Kidney (tissue), 14 donors: Measurements from ENCODE around the gene CTNNA2. TPM values are rescaled to one million over a fixed set of nuclear protein-coding genes. Genes with fewer than 3 reads are reported as not detected.
A peak's percentile ranks its signal among the peaks of the same experiment; 100 is the strongest.

Source experiments
- DNase-seq, 5 donors: peaks; one replicate each; pipeline ENCODE4 v3.0.0-alpha.2; 2013 to 2020
- FAIRE-seq: peaks from 2 replicates; lab custom pipeline; 2012; peaks lifted over from hg19 to GRCh38; lab: Jason Lieb, UNC
- H3K27ac ChIP-seq, 2 donors: one replicate each; pipeline ENCODE4 v1.7.0; 2013; ENCODE audit warnings: low read depth in 2 of 2, low read length in 2 of 2, inconsistent platforms in 1 of 2
- H3K27me3 ChIP-seq: one replicate; pipeline ENCODE4 v1.7.1; 2013; ENCODE audit warnings: low read length, inconsistent platforms; ENCODE audit not compliant: control insufficient read depth, insufficient read depth
- H3K36me3 ChIP-seq, 3 donors: one replicate each; pipeline versions ENCODE4 v1.7.0 to v1.7.1; 2013; ENCODE audit warnings: low read length in 3 of 3, control low read depth in 1 of 3, inconsistent platforms in 1 of 3; ENCODE audit not compliant: insufficient read depth in 3 of 3, control insufficient read depth in 2 of 3
- H3K4me1 ChIP-seq, 3 donors: one replicate each; pipeline versions ENCODE4 v1.7.0 to v1.7.1; 2013; ENCODE audit warnings: low read length in 3 of 3, inconsistent platforms in 1 of 3, low read depth in 1 of 3; ENCODE audit not compliant: control insufficient read depth in 2 of 3, insufficient read depth in 2 of 3
- H3K4me3 ChIP-seq, 3 donors: one replicate each; pipeline versions ENCODE4 v1.7.0 to v1.8.1; 2013; ENCODE audit warnings: low read length in 3 of 3, control low read depth in 1 of 3, inconsistent platforms in 1 of 3
- H3K9ac ChIP-seq, 3 donors: one replicate each; pipeline versions ENCODE4 v1.7.0 to v1.7.1; 2013; ENCODE audit warnings: low read length in 3 of 3, control low read depth in 1 of 3, inconsistent platforms in 1 of 3
- H3K9me3 ChIP-seq, 3 donors: one replicate each; pipeline versions ENCODE4 v1.7.0 to v1.7.1; 2013; ENCODE audit warnings: low read length in 3 of 3, control low read depth in 1 of 3, inconsistent platforms in 1 of 3; ENCODE audit not compliant: control insufficient read depth in 2 of 3, insufficient read depth in 1 of 3
- intact Hi-C: fragments of 100-400 bp; cut with DNase I; formaldehyde crosslinking; loops from one replicate; pipeline ENCODE4 v1.11.1; 2022
- polyA plus RNA-seq: library from polyadenylated mRNA; stranded (reverse); fragments of 350-450 nt; fragmentation: Illumina TruSeq; extraction: RNeasy Lipid Tissue Mini Kit (QIAGEN cat#74804); gene quantifications from one replicate; pipeline ENCODE4 v1.2.3, GENCODE V29; 2014; ENCODE audit warnings: low read depth, low replicate concordance; ENCODE audit not compliant: insufficient read depth
- total RNA-seq: library from RNA; stranded (reverse); fragmentation: NEBNext Ultra II Directional; extraction: Animal tissue kit (Norgen Biotek cat#: 25700); gene quantifications from one replicate; pipeline ENCODE4 v1.2.1, GENCODE V29; 2021
- TF ChIP-seq, protein P1 (sequence below): IDR thresholded peaks from 3 replicates; pipeline ENCODE4 v1.5.1; 2012; ENCODE audit warnings: mild to moderate bottlenecking, moderate library complexity, borderline replicate concordance; ENCODE audit not compliant: insufficient read depth; ENCODE audit errors: extremely low read depth
- donor health status: control.
- donor health status: control.
- donor health status: control.
- donor health status: control.
- donor health status: control.
- donor health status: DM: yes; HTN: yes; CAD: no.
- donor health status: Normal renal cell carcinoma (clear cell type).

The CTNNA2 gene
- total and polyA plus RNA-seq, 2 donors from 2014 or later = 0.47 TPM; not detected in 1

DNA sequence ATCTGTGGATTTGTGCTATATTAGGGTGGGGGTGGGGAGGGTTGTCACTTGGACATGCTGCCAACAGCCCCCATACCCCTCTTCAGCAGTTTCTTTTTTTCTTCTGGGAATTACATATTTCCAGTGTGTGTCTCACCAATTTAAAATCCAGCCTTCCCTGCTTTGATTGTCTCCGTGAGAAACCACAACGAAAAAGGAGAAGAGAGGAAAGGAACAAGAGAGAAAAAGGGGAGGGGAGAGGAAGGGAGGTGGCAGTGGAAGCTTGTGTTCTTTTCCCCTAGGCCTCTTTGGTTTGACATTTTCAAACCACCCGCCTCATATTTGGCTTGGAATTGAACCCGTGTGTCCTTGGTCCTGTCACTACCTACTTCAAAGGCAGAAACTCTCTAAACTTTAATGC, 860 bp downstream of the CTNNA2 start:
- H3K9ac ChIP-seq = no peak overlapping the region
- H3K4me1 ChIP-seq = no peaks in the 10 kb centered on the region
- no peaks in the 10 kb centered on the region for H3K9me3 ChIP-seq
- TF ChIP-seq, protein P1, sequence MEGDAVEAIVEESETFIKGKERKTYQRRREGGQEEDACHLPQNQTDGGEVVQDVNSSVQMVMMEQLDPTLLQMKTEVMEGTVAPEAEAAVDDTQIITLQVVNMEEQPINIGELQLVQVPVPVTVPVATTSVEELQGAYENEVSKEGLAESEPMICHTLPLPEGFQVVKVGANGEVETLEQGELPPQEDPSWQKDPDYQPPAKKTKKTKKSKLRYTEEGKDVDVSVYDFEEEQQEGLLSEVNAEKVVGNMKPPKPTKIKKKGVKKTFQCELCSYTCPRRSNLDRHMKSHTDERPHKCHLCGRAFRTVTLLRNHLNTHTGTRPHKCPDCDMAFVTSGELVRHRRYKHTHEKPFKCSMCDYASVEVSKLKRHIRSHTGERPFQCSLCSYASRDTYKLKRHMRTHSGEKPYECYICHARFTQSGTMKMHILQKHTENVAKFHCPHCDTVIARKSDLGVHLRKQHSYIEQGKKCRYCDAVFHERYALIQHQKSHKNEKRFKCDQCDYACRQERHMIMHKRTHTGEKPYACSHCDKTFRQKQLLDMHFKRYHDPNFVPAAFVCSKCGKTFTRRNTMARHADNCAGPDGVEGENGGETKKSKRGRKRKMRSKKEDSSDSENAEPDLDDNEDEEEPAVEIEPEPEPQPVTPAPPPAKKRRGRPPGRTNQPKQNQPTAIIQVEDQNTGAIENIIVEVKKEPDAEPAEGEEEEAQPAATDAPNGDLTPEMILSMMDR = no peak
- FAIRE-seq = no peak
- H3K36me3 ChIP-seq = no peaks in the 10 kb centered on the region
- DNase-seq = no peak
- H3K27me3 ChIP-seq = peaks cover 2% of the 10 kb centered on the region
- H3K27ac ChIP-seq = no peak overlapping the region
- intact Hi-C loops = no loop called here
- no peak overlapping the region for H3K4me3 ChIP-seq

DNA sequence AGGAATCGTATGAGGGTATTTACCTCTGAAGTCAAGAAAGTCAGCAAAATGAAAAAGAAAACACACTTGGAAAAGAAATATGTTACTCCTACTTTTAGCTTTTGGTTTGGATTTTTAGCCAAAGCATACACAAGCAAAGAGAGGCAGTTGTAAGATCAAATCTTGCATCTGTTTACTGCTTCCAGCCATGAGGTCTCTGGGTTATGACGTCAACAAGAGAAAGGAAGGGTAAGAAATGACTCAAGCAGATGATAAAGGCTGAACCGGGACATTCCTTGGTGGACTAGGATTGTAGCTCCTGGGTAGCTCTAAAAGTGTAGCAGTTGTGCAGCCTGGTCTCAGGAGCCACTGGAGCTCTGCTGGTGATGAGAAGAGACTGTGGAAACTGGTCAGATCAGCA, 16.8 kb downstream of the CTNNA2 start:
- FAIRE-seq = no peak
- H3K36me3 ChIP-seq = no peaks in the 10 kb centered on the region
- intact Hi-C loops = no loop called here
- no peaks in the 10 kb centered on the region for H3K4me1 ChIP-seq
- no peak overlapping the region for H3K27ac ChIP-seq
- H3K4me3 ChIP-seq = no peak overlapping the region
- TF ChIP-seq, protein P1 = no peak
- H3K9ac ChIP-seq = no peak overlapping the region
- no peaks in the 10 kb centered on the region for H3K9me3 ChIP-seq
- H3K27me3 ChIP-seq = no peaks in the 10 kb centered on the region
- no peak for DNase-seq

DNA sequence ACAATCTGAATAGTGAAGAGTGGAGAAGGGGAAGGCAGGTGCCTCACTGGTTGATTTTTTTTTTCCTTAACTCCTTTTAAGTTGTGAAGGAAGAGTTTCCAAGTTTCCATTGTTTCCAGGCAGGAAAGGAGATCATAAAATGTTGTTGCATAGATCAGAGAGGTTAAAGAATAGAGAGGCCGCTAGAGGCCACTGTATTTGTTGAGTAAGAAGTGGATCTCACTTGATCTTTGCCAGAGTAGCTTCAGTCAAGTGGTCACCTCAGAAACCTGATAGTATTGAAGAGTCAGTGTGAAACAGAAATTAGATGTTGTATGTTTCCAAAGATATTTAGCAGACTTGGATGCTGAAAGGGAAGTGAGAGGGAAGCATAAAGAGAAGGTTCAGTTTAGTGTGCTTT, 17.6 kb downstream of the CTNNA2 start:
- no peaks in the 10 kb centered on the region for H3K27me3 ChIP-seq
- H3K4me1 ChIP-seq = no peaks in the 10 kb centered on the region
- no peak overlapping the region for H3K4me3 ChIP-seq
- no peak overlapping the region for H3K27ac ChIP-seq
- FAIRE-seq (no peak), DNase-seq (peak in 2 of 5 donors; percentile 50 to 62)
- intact Hi-C loops = no loop called here
- TF ChIP-seq, protein P1 = no peak
- H3K9me3 ChIP-seq = no peaks in the 10 kb centered on the region
- H3K36me3 ChIP-seq = no peaks in the 10 kb centered on the region
- H3K9ac ChIP-seq = no peak overlapping the region

DNA sequence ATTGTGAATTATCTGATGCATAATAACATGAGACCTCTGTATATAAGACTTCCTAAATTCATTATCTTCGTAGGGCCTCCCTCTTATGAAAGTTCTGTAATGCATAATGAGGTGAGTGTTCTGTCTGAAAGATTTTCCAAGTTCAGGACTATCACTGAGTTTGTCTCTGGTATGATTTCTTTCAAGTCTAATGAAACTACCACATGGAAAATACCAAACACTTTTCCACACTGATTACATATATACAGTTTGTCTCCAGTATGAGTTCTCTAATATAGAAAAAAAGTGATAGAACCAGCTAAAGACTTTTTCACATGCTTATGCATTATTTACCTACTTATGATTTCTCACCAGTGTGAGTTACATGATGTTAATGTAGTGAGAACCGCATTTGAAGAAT, 34.7 kb downstream of the CTNNA2 start:
- DNase-seq (no peak), FAIRE-seq (no peak)
- peaks cover 0 to 32% (median 9%) of the 10 kb centered on the region in 3 donors for H3K9me3 ChIP-seq
- TF ChIP-seq, protein P1 = no peak
- H3K27ac ChIP-seq = no peak overlapping the region
- H3K27me3 ChIP-seq = no peaks in the 10 kb centered on the region
- no peaks in the 10 kb centered on the region for H3K4me1 ChIP-seq
- no peak overlapping the region for H3K4me3 ChIP-seq
- H3K36me3 ChIP-seq = no peaks in the 10 kb centered on the region
- intact Hi-C loops = no loop called here
- H3K9ac ChIP-seq = no peak overlapping the region
